ENCODE data around the gene LGSN.
"Not testable (repeated sequence)": the region's sequence is repeated elsewhere in the genome, so short reads cannot be mapped to it uniquely, and the experiment has no call there.

Gene LGSN, protein sequence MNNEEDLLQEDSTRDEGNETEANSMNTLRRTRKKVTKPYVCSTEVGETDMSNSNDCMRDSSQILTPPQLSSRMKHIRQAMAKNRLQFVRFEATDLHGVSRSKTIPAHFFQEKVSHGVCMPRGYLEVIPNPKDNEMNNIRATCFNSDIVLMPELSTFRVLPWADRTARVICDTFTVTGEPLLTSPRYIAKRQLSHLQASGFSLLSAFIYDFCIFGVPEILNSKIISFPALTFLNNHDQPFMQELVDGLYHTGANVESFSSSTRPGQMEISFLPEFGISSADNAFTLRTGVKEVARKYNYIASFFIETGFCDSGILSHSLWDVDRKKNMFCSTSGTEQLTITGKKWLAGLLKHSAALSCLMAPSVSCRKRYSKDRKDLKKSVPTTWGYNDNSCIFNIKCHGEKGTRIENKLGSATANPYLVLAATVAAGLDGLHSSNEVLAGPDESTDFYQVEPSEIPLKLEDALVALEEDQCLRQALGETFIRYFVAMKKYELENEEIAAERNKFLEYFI

GRCh38 chr6:63319939-63320338, at the start of gene LGSN:
Gene LGSN (minus strand): TSS chr6:63319983. CDS start chr6:63319943, 40 bp downstream.
- Histone ChIP-seq H3F3A (ENCODE audit: low read depth) (no peaks in the 10 kb centered on the region), H3K9me3 (ENCODE audit: insufficient read depth, low read depth, low read length) (no peaks in the 10 kb centered on the region), H2AFZ (ENCODE audit: low read length) (no peak within 1 kb of the TSS), H4K20me1 (ENCODE audit: insufficient read depth, low read length, poor library complexity, severe bottlenecking) (no peaks in the 10 kb centered on the region), H3K9ac (ENCODE audit: low read depth, low read length, poor library complexity, severe bottlenecking) (no peak within 1 kb of the TSS), H3K4me1 (ENCODE audit: insufficient read depth, low read length, poor library complexity, severe bottlenecking) (no peaks in the 10 kb centered on the region), H3K27me3 (ENCODE audit: insufficient read depth, low read length, poor library complexity, severe bottlenecking) (no peaks in the 10 kb centered on the region), H3K79me2 (ENCODE audit: insufficient read depth, low read length) (no peaks in the 10 kb centered on the region), H3K36me3 (ENCODE audit: insufficient read depth, low read length) (no peaks in the 10 kb centered on the region), H3K4me3 (ENCODE audit: low read length, poor library complexity, severe bottlenecking) (no peak within 1 kb of the TSS), H3K9me2 (replicated peaks; ENCODE audit: low read depth, low read length) (no peaks in the 10 kb centered on the region), H3K4me2 (ENCODE audit: low read depth, low read length, poor library complexity, severe bottlenecking) (no peak within 1 kb of the TSS)
- no peak for TF ChIP-seq CTCF (conservative IDR thresholded peaks at IDR 0.05; ENCODE audit: low read length)
- TF ChIP-seq EZH2phosphoT487 (IDR thresholded peaks at IDR 0.05; ENCODE audit: borderline replicate concordance), result no peak

DNA sequence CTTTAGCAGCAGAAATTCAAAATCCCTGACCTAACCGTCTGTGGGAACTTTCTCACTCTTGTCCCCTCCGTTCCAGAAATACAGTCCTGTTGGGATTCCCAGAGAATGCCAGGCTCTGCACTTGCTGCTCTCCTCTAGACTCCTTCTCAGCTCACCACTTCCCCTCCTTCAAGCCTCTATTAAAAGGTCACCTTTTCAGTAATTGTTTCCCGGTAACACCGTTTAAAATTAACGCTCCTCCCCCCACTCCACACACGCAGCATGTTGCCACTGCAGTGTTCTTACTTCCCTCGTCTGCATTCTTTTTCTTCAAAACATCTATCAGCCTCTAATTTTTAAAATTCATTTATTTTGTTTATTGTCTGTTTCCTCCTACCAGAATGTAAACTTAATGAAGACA, 48.6 kb upstream of the LGSN start:
- H3K9ac ChIP-seq (ENCODE audit: low read depth, low read length, poor library complexity, severe bottlenecking), result no peak overlapping the region
- H3K9me3 ChIP-seq (ENCODE audit: insufficient read depth, low read depth, low read length), result no peaks in the 10 kb centered on the region
- no peak overlapping the region for H3K4me2 ChIP-seq (ENCODE audit: low read depth, low read length, poor library complexity, severe bottlenecking)
- H4K20me1 ChIP-seq (ENCODE audit: insufficient read depth, low read length, poor library complexity, severe bottlenecking), result no peaks in the 10 kb centered on the region
- H3K79me2 ChIP-seq (ENCODE audit: insufficient read depth, low read length), result no peaks in the 10 kb centered on the region
- no peak overlapping the region for H2AFZ ChIP-seq (ENCODE audit: low read length)
- no peak for TF ChIP-seq CTCF (conservative IDR thresholded peaks at IDR 0.05; ENCODE audit: low read length)
- no peak for TF ChIP-seq EZH2phosphoT487 (IDR thresholded peaks at IDR 0.05; ENCODE audit: borderline replicate concordance)
- H3K36me3 ChIP-seq (ENCODE audit: insufficient read depth, low read length), result no peaks in the 10 kb centered on the region
- H3K9me2 ChIP-seq (replicated peaks; ENCODE audit: low read depth, low read length), result no peaks in the 10 kb centered on the region
- no peaks in the 10 kb centered on the region for H3K27me3 ChIP-seq (ENCODE audit: insufficient read depth, low read length, poor library complexity, severe bottlenecking)
- H3K4me3 ChIP-seq (ENCODE audit: low read length, poor library complexity, severe bottlenecking), result no peak overlapping the region
- no peaks in the 10 kb centered on the region for H3F3A ChIP-seq (ENCODE audit: low read depth)
- H3K4me1 ChIP-seq (ENCODE audit: insufficient read depth, low read length, poor library complexity, severe bottlenecking), result no peaks in the 10 kb centered on the region

DNA sequence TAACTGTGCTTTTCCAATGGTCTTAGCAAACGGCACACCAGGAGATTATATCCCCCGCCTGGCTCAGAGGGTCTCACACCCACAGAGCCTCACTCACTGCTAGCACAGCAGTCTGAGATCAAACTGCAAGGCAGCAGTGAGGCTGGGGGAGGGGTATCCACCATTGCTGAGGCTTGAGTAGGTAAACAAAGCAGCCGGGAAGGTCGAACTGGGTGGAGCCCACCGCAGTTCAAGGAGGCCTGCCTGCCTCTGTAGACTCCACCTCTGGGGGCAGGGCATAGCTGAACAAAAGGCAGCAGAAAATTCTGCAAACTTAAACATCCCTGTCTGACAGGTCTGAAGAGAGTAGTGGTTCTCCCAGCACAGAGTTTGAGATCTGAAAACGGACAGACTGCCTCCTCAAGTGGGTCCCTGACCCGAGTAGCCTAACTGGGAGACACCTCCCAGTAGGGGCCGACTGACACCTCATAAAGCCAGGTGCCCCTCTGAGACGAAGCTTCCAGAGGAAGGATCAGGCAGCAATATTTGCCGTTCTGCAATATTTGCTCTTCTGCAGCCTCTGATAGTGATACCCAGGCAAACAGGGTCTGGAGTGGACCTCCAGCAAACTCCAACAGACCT, 42.8 kb upstream of the LGSN start:
- H3K4me3 ChIP-seq (ENCODE audit: low read length, poor library complexity, severe bottlenecking); H3K27me3 ChIP-seq (ENCODE audit: insufficient read depth, low read length, poor library complexity, severe bottlenecking); H3K9me3 ChIP-seq (ENCODE audit: insufficient read depth, low read depth, low read length); H3K4me2 ChIP-seq (ENCODE audit: low read depth, low read length, poor library complexity, severe bottlenecking); H4K20me1 ChIP-seq (ENCODE audit: insufficient read depth, low read length, poor library complexity, severe bottlenecking); H3F3A ChIP-seq (ENCODE audit: low read depth); H3K36me3 ChIP-seq (ENCODE audit: insufficient read depth, low read length); H3K9me2 ChIP-seq (replicated peaks; ENCODE audit: low read depth, low read length); H2AFZ ChIP-seq (ENCODE audit: low read length); H3K4me1 ChIP-seq (ENCODE audit: insufficient read depth, low read length, poor library complexity, severe bottlenecking); H3K9ac ChIP-seq (ENCODE audit: low read depth, low read length, poor library complexity, severe bottlenecking); H3K79me2 ChIP-seq (ENCODE audit: insufficient read depth, low read length): not testable (repeated sequence)

- not testable (repeated sequence) for H4K20me1 ChIP-seq (ENCODE audit: insufficient read depth, low read length, poor library complexity, severe bottlenecking); H3K9ac ChIP-seq (ENCODE audit: low read depth, low read length, poor library complexity, severe bottlenecking); H3K79me2 ChIP-seq (ENCODE audit: insufficient read depth, low read length); H3F3A ChIP-seq (ENCODE audit: low read depth); H3K4me3 ChIP-seq (ENCODE audit: low read length, poor library complexity, severe bottlenecking); H2AFZ ChIP-seq (ENCODE audit: low read length); H3K4me1 ChIP-seq (ENCODE audit: insufficient read depth, low read length, poor library complexity, severe bottlenecking); H3K27me3 ChIP-seq (ENCODE audit: insufficient read depth, low read length, poor library complexity, severe bottlenecking); H3K36me3 ChIP-seq (ENCODE audit: insufficient read depth, low read length); H3K9me2 ChIP-seq (replicated peaks; ENCODE audit: low read depth, low read length); H3K9me3 ChIP-seq (ENCODE audit: insufficient read depth, low read depth, low read length); H3K4me2 ChIP-seq (ENCODE audit: low read depth, low read length, poor library complexity, severe bottlenecking)
These were observed 37.6 kb upstream of the LGSN start for GRCh38 chr6:63357384-63357783.
